ENCODE data around the gene NRXN3.

The NRXN3 gene

GRCh38 chr14:79548836-79549235 is 1378.7 kb downstream of the NRXN3 start:
- H3K36me3 ChIP-seq (ENCODE audit: low read length), result no peaks in the 10 kb centered on the region
- H3K27me3 ChIP-seq (ENCODE audit: low read length), result no peaks in the 10 kb centered on the region
- TF ChIP-seq, protein P1, sequence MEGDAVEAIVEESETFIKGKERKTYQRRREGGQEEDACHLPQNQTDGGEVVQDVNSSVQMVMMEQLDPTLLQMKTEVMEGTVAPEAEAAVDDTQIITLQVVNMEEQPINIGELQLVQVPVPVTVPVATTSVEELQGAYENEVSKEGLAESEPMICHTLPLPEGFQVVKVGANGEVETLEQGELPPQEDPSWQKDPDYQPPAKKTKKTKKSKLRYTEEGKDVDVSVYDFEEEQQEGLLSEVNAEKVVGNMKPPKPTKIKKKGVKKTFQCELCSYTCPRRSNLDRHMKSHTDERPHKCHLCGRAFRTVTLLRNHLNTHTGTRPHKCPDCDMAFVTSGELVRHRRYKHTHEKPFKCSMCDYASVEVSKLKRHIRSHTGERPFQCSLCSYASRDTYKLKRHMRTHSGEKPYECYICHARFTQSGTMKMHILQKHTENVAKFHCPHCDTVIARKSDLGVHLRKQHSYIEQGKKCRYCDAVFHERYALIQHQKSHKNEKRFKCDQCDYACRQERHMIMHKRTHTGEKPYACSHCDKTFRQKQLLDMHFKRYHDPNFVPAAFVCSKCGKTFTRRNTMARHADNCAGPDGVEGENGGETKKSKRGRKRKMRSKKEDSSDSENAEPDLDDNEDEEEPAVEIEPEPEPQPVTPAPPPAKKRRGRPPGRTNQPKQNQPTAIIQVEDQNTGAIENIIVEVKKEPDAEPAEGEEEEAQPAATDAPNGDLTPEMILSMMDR (IDR thresholded peaks at IDR 0.05; ENCODE audit: insufficient read depth, low read length, poor library complexity, severe bottlenecking), result no peak
- TF ChIP-seq EZH2phosphoT487 (conservative IDR thresholded peaks at IDR 0.05; ENCODE audit: low read length), result no peak
- no peak overlapping the region for H3K27ac ChIP-seq (ENCODE audit: low read depth, low read length)
- H3K79me2 ChIP-seq (ENCODE audit: insufficient read depth, low read length), result no peaks in the 10 kb centered on the region
- no peak overlapping the region for H2AFZ ChIP-seq (ENCODE audit: low read depth, low read length, severe bottlenecking)
- H3F3A ChIP-seq (ENCODE audit: insufficient read depth), result no peaks in the 10 kb centered on the region
- H4K20me1 ChIP-seq (ENCODE audit: low read depth, low read length), result no peaks in the 10 kb centered on the region
- no peaks in the 10 kb centered on the region for H3K9me3 ChIP-seq (ENCODE audit: insufficient read depth, low read length)
- H3K4me2 ChIP-seq (ENCODE audit: low read depth, low read length, poor library complexity, severe bottlenecking), result no peak overlapping the region
- no peaks in the 10 kb centered on the region for H3K9me2 ChIP-seq (replicated peaks; ENCODE audit: insufficient read depth, low read length)
- no peak overlapping the region for H3K9ac ChIP-seq (ENCODE audit: low read length)
- no peak overlapping the region for H3K4me3 ChIP-seq (ENCODE audit: insufficient read depth, low read length, poor library complexity, severe bottlenecking)

GRCh38 chr14:79549515-79549914 is 1379.3 kb downstream of the NRXN3 start:
- Histone ChIP-seq H3F3A (ENCODE audit: insufficient read depth) (no peaks in the 10 kb centered on the region), H3K9me3 (ENCODE audit: insufficient read depth, low read length) (no peaks in the 10 kb centered on the region), H2AFZ (ENCODE audit: low read depth, low read length, severe bottlenecking) (no peak overlapping the region), H3K9me2 (replicated peaks; ENCODE audit: insufficient read depth, low read length) (no peaks in the 10 kb centered on the region), H3K27me3 (ENCODE audit: low read length) (no peaks in the 10 kb centered on the region), H3K36me3 (ENCODE audit: low read length) (no peaks in the 10 kb centered on the region), H3K27ac (ENCODE audit: low read depth, low read length) (no peak overlapping the region), H3K4me2 (ENCODE audit: low read depth, low read length, poor library complexity, severe bottlenecking) (no peak overlapping the region), H3K4me3 (ENCODE audit: insufficient read depth, low read length, poor library complexity, severe bottlenecking) (no peak overlapping the region), H3K9ac (ENCODE audit: low read length) (no peak overlapping the region), H3K79me2 (ENCODE audit: insufficient read depth, low read length) (no peaks in the 10 kb centered on the region), H4K20me1 (ENCODE audit: low read depth, low read length) (no peaks in the 10 kb centered on the region)
- no peak for TF ChIP-seq EZH2phosphoT487 (conservative IDR thresholded peaks at IDR 0.05; ENCODE audit: low read length)
- TF ChIP-seq, protein P1 (IDR thresholded peaks at IDR 0.05; ENCODE audit: insufficient read depth, low read length, poor library complexity, severe bottlenecking), result no peak

GRCh38 chr14:79551523-79551922 is 1381.3 kb downstream of the NRXN3 start:
- H3K4me2 ChIP-seq (ENCODE audit: low read depth, low read length, poor library complexity, severe bottlenecking), result no peak overlapping the region
- H3K36me3 ChIP-seq (ENCODE audit: low read length), result no peaks in the 10 kb centered on the region
- H3K27ac ChIP-seq (ENCODE audit: low read depth, low read length), result no peak overlapping the region
- H3K27me3 ChIP-seq (ENCODE audit: low read length), result no peaks in the 10 kb centered on the region
- no peaks in the 10 kb centered on the region for H3K9me2 ChIP-seq (replicated peaks; ENCODE audit: insufficient read depth, low read length)
- TF ChIP-seq, protein P1 (IDR thresholded peaks at IDR 0.05; ENCODE audit: insufficient read depth, low read length, poor library complexity, severe bottlenecking), result no peak
- TF ChIP-seq EZH2phosphoT487 (conservative IDR thresholded peaks at IDR 0.05; ENCODE audit: low read length), result no peak
- no peaks in the 10 kb centered on the region for H3F3A ChIP-seq (ENCODE audit: insufficient read depth)
- no peak overlapping the region for H2AFZ ChIP-seq (ENCODE audit: low read depth, low read length, severe bottlenecking)
- H3K9ac ChIP-seq (ENCODE audit: low read length), result no peak overlapping the region
- no peaks in the 10 kb centered on the region for H4K20me1 ChIP-seq (ENCODE audit: low read depth, low read length)
- H3K4me3 ChIP-seq (ENCODE audit: insufficient read depth, low read length, poor library complexity, severe bottlenecking), result no peak overlapping the region
- H3K79me2 ChIP-seq (ENCODE audit: insufficient read depth, low read length), result no peaks in the 10 kb centered on the region
- H3K9me3 ChIP-seq (ENCODE audit: insufficient read depth, low read length), result no peaks in the 10 kb centered on the region
